Sigmoid colon (tissue), 3 donors: ENCODE results near the gene LGALS3.

ENCODE experiments used
- CTCF ChIP-seq, 4 experiments: fragments of 450-650 bp in 3 of 4; fragments of 200-600 bp in 1 of 4; IDR thresholded peaks; one replicate each; pipeline ENCODE4 v1.5.1; 2016 to 2019; ENCODE audit warnings: antibody characterized with exemption in 4 of 4, mild to moderate bottlenecking in 3 of 4, moderate library complexity in 2 of 4
- POLR2A ChIP-seq, 2 donors: fragments of 450-650 bp; IDR thresholded peaks; one replicate each; pipeline ENCODE4 v1.6.1; 2016; ENCODE audit warnings: antibody characterized with exemption in 2 of 2, mild to moderate bottlenecking in 2 of 2, moderate library complexity in 2 of 2

- no peak for TF ChIP-seq CTCF (IDR thresholded peaks at IDR 0.05)
- no peak for TF ChIP-seq POLR2A (IDR thresholded peaks at IDR 0.05)
These were observed 51.4 kb downstream of the LGALS3 start for GRCh38 chr14:55180434-55180833.
